ENCODE measurements around the gene CENPVL3.
"Not testable (repeated sequence)": the region's sequence is repeated elsewhere in the genome, so short reads cannot be mapped to it uniquely, and the experiment has no call there.

GRCh38 chrX:51636511-51636910 lies 17.8 kb upstream of the CENPVL3 start:
- not testable (repeated sequence) for TF ChIP-seq RFX5 (IDR thresholded peaks at IDR 0.05); REST (IDR thresholded peaks at IDR 0.05); CTCF (IDR thresholded peaks at IDR 0.05); RARB (CRISPR knock-in tag; IDR thresholded peaks at IDR 0.05); CEBPB (IDR thresholded peaks at IDR 0.05); RNF2 (IDR thresholded peaks at IDR 0.05; ENCODE audit: borderline replicate concordance, low read depth); ESRRA (IDR thresholded peaks at IDR 0.05; ENCODE audit: borderline replicate concordance, low read length); MAX (IDR thresholded peaks at IDR 0.05); POLR2A (IDR thresholded peaks at IDR 0.05; ENCODE audit: low read length); MYC (IDR thresholded peaks at IDR 0.05; ENCODE audit: borderline replicate concordance, low read length)
